ENCODE data around the gene CYTH1. TPM values are rescaled to one million over a fixed set of nuclear protein-coding genes. Genes with fewer than 3 reads are reported as not detected.
A peak's percentile ranks its signal among the peaks of the same experiment; 100 is the strongest.

Gene CYTH1
- total RNA-seq, 1 donor from 2014 or later = 83.5 TPM

GRCh38 chr17:78708510-78708973 is 73.5 kb downstream of the CYTH1 start:
- Mint-ChIP-seq H3K4me3 (ENCODE audit: low read depth) (peak overlapping the region; percentile 66), H3K27me3 (ENCODE audit: low read depth) (no peaks in the 10 kb centered on the region), H3K27ac (peak overlapping the region; percentile 75), H3K4me1 (ENCODE audit: low read depth) (peaks cover 48% of the 10 kb centered on the region), H3K9me3 (no peaks in the 10 kb centered on the region), H3K36me3 (ENCODE audit: low read depth) (peaks cover 37% of the 10 kb centered on the region)
- intact Hi-C loops (cut with micrococcal nuclease) = loop anchor here (2.0 to 5.0 kb wide), 4 partner anchors 40 to 264 kb away; no protein-coding TSS in a partner anchor
- DNase-seq (ENCODE audit: low spot score) = peak; percentile 45

- peaks cover 48% of the 10 kb centered on the region for H3K4me1 Mint-ChIP-seq (ENCODE audit: low read depth)
- no peak overlapping the region for H3K27ac Mint-ChIP-seq
- H3K9me3 Mint-ChIP-seq = no peaks in the 10 kb centered on the region
- H3K4me3 Mint-ChIP-seq (ENCODE audit: low read depth) = no peak overlapping the region
- intact Hi-C loops (cut with micrococcal nuclease) = loop anchor here (2.0 to 5.0 kb wide), 4 partner anchors 41 to 263 kb away; no protein-coding TSS in a partner anchor
- DNase-seq (ENCODE audit: low spot score) = no peak
- H3K36me3 Mint-ChIP-seq (ENCODE audit: low read depth) = peaks cover 40% of the 10 kb centered on the region
- H3K27me3 Mint-ChIP-seq (ENCODE audit: low read depth) = no peaks in the 10 kb centered on the region
Observed at GRCh38 chr17:78707923-78708322, 74.2 kb downstream of the CYTH1 start.

GRCh38 chr17:78707016-78707415 is 75.1 kb downstream of the CYTH1 start:
- peaks cover 45% of the 10 kb centered on the region for H3K4me1 Mint-ChIP-seq (ENCODE audit: low read depth)
- intact Hi-C loops (cut with micrococcal nuclease) = loop anchor here (5.0 kb wide), 1 partner anchor 110 kb away; no protein-coding TSS in a partner anchor
- H3K4me3 Mint-ChIP-seq (ENCODE audit: low read depth) = no peak overlapping the region
- H3K36me3 Mint-ChIP-seq (ENCODE audit: low read depth) = peaks cover 46% of the 10 kb centered on the region
- no peaks in the 10 kb centered on the region for H3K27me3 Mint-ChIP-seq (ENCODE audit: low read depth)
- no peak overlapping the region for H3K27ac Mint-ChIP-seq
- no peaks in the 10 kb centered on the region for H3K9me3 Mint-ChIP-seq
- no peak for DNase-seq (ENCODE audit: low spot score)

- no peaks in the 10 kb centered on the region for H3K9me3 Mint-ChIP-seq
- no peaks in the 10 kb centered on the region for H3K27me3 Mint-ChIP-seq (ENCODE audit: low read depth)
- DNase-seq (ENCODE audit: low spot score) = no peak
- intact Hi-C loops (cut with micrococcal nuclease) = loop anchor here (5.0 kb wide), 1 partner anchor 111 kb away; no protein-coding TSS in a partner anchor
- peaks cover 40% of the 10 kb centered on the region for H3K4me1 Mint-ChIP-seq (ENCODE audit: low read depth)
- H3K4me3 Mint-ChIP-seq (ENCODE audit: low read depth) = no peak overlapping the region
- H3K27ac Mint-ChIP-seq = no peak overlapping the region
- peaks cover 52% of the 10 kb centered on the region for H3K36me3 Mint-ChIP-seq (ENCODE audit: low read depth)
Observed at GRCh38 chr17:78706271-78706915, 75.7 kb downstream of the CYTH1 start.

- H3K27me3 Mint-ChIP-seq (ENCODE audit: low read depth) = no peaks in the 10 kb centered on the region
- H3K9me3 Mint-ChIP-seq = no peaks in the 10 kb centered on the region
- H3K4me1 Mint-ChIP-seq (ENCODE audit: low read depth) = peaks cover 32% of the 10 kb centered on the region
- intact Hi-C loops (cut with micrococcal nuclease) = loop anchor here (5.0 kb wide), 1 partner anchor 112 kb away; no protein-coding TSS in a partner anchor
- no peak overlapping the region for H3K4me3 Mint-ChIP-seq (ENCODE audit: low read depth)
- peaks cover 61% of the 10 kb centered on the region for H3K36me3 Mint-ChIP-seq (ENCODE audit: low read depth)
- DNase-seq (ENCODE audit: low spot score) = no peak
- no peak overlapping the region for H3K27ac Mint-ChIP-seq
Observed at GRCh38 chr17:78705071-78705470, 77.0 kb downstream of the CYTH1 start.

GRCh38 chr17:78704594-78704993 is 77.5 kb downstream of the CYTH1 start:
- H3K27ac Mint-ChIP-seq = peak overlapping the region; percentile 17
- H3K27me3 Mint-ChIP-seq (ENCODE audit: low read depth) = no peaks in the 10 kb centered on the region
- H3K36me3 Mint-ChIP-seq (ENCODE audit: low read depth) = peaks cover 65% of the 10 kb centered on the region
- DNase-seq (ENCODE audit: low spot score) = no peak
- intact Hi-C loops (cut with micrococcal nuclease) = no loop called here
- H3K9me3 Mint-ChIP-seq = no peaks in the 10 kb centered on the region
- H3K4me3 Mint-ChIP-seq (ENCODE audit: low read depth) = no peak overlapping the region
- peaks cover 27% of the 10 kb centered on the region for H3K4me1 Mint-ChIP-seq (ENCODE audit: low read depth)

- no peak for DNase-seq (ENCODE audit: low spot score)
- H3K36me3 Mint-ChIP-seq (ENCODE audit: low read depth) = peaks cover 87% of the 10 kb centered on the region
- no peaks in the 10 kb centered on the region for H3K9me3 Mint-ChIP-seq
- H3K27me3 Mint-ChIP-seq (ENCODE audit: low read depth) = no peaks in the 10 kb centered on the region
- no peaks in the 10 kb centered on the region for H3K4me1 Mint-ChIP-seq (ENCODE audit: low read depth)
- intact Hi-C loops (cut with micrococcal nuclease) = no loop called here
- H3K27ac Mint-ChIP-seq = peak overlapping the region; percentile 39
- H3K4me3 Mint-ChIP-seq (ENCODE audit: low read depth) = no peak overlapping the region
Observed at GRCh38 chr17:78697554-78698343, 84.3 kb downstream of the CYTH1 start.

- DNase-seq (ENCODE audit: low spot score) = no peak
- no peaks in the 10 kb centered on the region for H3K4me1 Mint-ChIP-seq (ENCODE audit: low read depth)
- intact Hi-C loops (cut with micrococcal nuclease) = no loop called here
- H3K36me3 Mint-ChIP-seq (ENCODE audit: low read depth) = peaks cover 89% of the 10 kb centered on the region
- no peak overlapping the region for H3K4me3 Mint-ChIP-seq (ENCODE audit: low read depth)
- no peaks in the 10 kb centered on the region for H3K27me3 Mint-ChIP-seq (ENCODE audit: low read depth)
- H3K9me3 Mint-ChIP-seq = no peaks in the 10 kb centered on the region
- no peak overlapping the region for H3K27ac Mint-ChIP-seq
Observed at GRCh38 chr17:78697122-78697521, 85.0 kb downstream of the CYTH1 start.

GRCh38 chr17:78696016-78696982 is 85.8 kb downstream of the CYTH1 start:
- Mint-ChIP-seq H3K27ac (no peak overlapping the region), H3K4me3 (ENCODE audit: low read depth) (no peak overlapping the region), H3K36me3 (ENCODE audit: low read depth) (peaks cover 88% of the 10 kb centered on the region), H3K27me3 (ENCODE audit: low read depth) (no peaks in the 10 kb centered on the region), H3K4me1 (ENCODE audit: low read depth) (no peaks in the 10 kb centered on the region), H3K9me3 (no peaks in the 10 kb centered on the region)
- intact Hi-C loops (cut with micrococcal nuclease) = no loop called here
- DNase-seq (ENCODE audit: low spot score) = no peak

- no peaks in the 10 kb centered on the region for H3K9me3 Mint-ChIP-seq
- H3K4me3 Mint-ChIP-seq (ENCODE audit: low read depth) = no peak overlapping the region
- H3K4me1 Mint-ChIP-seq (ENCODE audit: low read depth) = no peaks in the 10 kb centered on the region
- intact Hi-C loops (cut with micrococcal nuclease) = no loop called here
- H3K36me3 Mint-ChIP-seq (ENCODE audit: low read depth) = peaks cover 89% of the 10 kb centered on the region
- DNase-seq (ENCODE audit: low spot score) = no peak
- H3K27ac Mint-ChIP-seq = no peak overlapping the region
- H3K27me3 Mint-ChIP-seq (ENCODE audit: low read depth) = no peaks in the 10 kb centered on the region
Observed at GRCh38 chr17:78694805-78695531, 87.1 kb downstream of the CYTH1 start.

- no peaks in the 10 kb centered on the region for H3K27me3 Mint-ChIP-seq (ENCODE audit: low read depth)
- no peak overlapping the region for H3K27ac Mint-ChIP-seq
- H3K4me3 Mint-ChIP-seq (ENCODE audit: low read depth) = no peak overlapping the region
- H3K36me3 Mint-ChIP-seq (ENCODE audit: low read depth) = peaks cover 91% of the 10 kb centered on the region
- no peaks in the 10 kb centered on the region for H3K4me1 Mint-ChIP-seq (ENCODE audit: low read depth)
- DNase-seq (ENCODE audit: low spot score) = no peak
- intact Hi-C loops (cut with micrococcal nuclease) = no loop called here
- no peaks in the 10 kb centered on the region for H3K9me3 Mint-ChIP-seq
Observed at GRCh38 chr17:78693346-78694083, 88.6 kb downstream of the CYTH1 start.

Data from activated T-helper 2 cell treated with anti-CD3 and anti-CD28 coated beads, Interferon-gamma antibody, Interleukin-2, Interleukin-4, amounts not matched to agents 10 μg/mL and 5 μg/mL and 100 μg/mL, durations not matched to agents 14 hours and 24 hours and 36 hours (primary cell).